GM19023 (cell line): ENCODE results near the gene DNAJC18.

ENCODE experiments used
- ATAC-seq: cut with Tn5 transposase; IDR thresholded peaks from one replicate; pipeline ENCODE4 v1.9.1; 2021; ENCODE audit warnings: mild to moderate bottlenecking, moderate library complexity; ENCODE audit not compliant: unreplicated experiment

DNAJC18 gene

DNA sequence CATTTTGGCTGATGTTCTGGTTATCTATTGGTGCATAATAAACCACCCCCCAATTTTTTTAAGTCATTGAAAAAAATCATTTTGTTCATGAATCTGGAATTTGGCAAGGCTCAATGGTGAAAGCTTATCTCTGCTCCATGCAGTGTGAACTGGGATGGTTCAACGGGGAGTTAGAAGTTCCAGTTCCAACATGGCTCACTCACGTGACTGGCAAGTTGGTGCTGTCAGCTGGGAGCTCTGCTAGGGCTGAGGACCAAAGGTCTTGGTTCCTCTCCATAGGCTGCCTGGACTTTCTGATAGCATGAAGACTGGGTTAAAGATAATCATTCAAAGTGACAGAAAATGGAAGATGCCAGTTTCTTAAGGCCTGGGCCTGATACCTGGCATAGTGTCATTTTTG, 32.4 kb downstream of the DNAJC18 start:
- ATAC-seq = no peak

DNA sequence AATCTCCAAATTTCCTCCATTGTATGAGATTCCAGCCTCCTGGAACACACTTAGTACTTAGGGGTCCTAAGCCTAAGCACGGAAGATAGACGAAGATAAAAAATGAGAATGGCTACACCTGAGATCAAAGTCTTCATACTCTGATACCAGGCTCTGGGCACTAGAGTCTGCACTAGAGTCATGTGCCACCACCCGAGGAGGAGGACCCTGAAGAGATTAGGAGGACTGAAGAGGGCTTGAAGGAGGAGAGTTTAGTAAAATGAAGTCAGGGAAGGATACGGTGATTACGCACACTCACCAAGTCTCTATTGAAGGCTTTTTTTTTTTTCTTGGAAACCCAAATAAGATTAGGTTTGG, 34.9 kb downstream of the DNAJC18 start:
- no peak for ATAC-seq

DNA sequence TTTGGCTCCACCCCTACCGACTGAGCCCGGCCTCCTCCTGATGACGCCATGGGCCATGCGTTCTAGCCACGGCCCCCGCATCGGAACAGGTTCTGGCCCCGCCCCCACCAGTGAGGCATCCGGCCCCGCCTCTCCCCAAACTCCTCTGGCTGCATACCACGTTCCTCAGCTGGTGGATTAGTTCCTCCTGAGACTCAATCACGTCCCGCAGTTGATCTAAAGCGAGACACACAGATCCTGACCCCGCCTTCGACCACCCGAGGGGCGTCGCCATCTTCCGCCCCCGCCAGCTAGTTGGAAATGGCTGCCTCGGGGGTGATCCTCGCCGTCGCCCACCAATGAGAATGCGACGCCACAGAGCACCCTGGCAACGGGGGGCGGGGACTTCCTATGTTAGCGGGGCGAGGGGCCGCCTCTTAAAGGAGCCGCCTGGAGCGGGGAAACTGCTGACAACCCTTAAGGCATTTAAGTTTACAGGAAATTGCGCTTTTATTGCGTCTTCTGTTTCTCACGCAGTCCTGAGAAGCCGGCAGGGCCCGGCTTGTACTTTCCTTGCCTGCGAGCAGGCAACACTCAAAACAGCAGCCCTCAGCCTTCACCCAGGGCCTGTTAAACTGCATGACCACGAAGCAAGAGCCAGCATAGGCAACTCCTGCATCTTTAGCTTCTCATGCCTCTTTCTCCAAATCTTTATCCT, 35.4 kb downstream of the DNAJC18 start, which contains the start of gene SPATA24:
Gene SPATA24, minus strand, starts transcription at position 303 of the 697 bp plus-strand sequence. Its CDS starts 29 bp downstream, at position 274.
- ATAC-seq = peak; percentile 85

DNA sequence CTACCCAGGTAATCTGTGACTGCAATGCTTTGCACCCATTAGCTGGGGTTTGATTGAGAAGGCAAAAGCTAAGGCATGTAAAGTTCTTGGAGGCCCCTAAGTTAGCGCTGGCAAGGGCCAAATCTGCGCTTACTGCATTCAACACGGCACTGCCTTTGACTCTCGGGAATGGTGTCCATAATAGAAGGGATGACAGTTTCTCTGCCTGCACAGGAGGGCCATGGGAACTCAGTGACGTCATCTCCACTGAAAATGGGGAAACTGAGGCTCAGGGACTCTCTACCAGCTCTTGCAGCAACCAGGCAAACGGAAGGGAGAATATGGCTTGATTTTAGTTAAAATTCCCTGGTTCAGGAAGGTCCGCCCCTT, 35.9 kb downstream of the DNAJC18 start:
- ATAC-seq = no peak

DNA sequence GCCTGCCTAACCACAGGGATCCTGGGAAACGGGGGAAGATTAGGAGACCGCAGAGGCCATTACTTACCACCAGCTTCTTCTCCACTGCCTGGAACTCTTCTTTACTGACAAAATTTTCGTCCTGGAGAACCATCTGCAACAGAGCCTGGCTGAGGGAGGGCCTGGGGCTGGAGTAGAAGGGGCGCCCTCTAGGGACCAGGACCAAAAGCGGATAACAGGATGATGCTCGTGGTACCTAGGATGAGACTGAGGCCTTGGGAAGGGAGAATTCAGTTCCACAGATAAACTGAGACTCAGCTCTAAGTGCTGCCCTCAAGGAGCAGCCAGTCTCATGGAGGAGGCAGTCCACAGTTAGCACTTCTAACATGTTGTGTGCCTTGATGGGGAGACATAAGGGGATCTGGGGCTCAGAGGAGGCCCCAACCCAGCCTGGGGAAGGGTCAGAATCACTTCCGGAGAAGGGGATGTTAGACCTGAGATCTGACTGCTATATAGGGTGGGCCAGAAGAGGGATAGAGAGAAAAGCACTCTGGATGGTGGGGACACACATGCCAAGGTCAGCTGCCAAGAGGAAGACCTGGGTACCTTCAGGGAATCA, 36.7 kb downstream of the DNAJC18 start:
- ATAC-seq = no peak

DNA sequence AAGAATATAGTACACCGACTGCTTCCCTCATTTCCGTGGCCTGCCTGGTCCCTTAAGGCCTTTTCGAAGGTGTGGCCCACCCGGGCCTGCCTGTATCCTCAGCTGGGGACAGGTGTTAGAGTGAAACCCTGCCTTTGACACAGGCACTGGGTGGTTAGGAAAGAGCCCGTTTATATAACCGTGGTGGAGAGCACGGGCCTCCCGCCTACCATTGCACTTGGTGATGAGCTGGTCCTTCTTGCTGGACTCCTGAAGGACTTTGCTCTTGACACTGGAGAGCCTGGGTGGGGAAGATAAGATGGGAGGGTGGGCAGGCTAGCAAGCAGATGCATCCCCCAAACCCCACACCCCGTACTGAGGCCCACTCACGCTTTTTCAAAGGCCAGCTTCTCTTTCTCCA, 37.8 kb downstream of the DNAJC18 start:
- no peak for ATAC-seq

DNA sequence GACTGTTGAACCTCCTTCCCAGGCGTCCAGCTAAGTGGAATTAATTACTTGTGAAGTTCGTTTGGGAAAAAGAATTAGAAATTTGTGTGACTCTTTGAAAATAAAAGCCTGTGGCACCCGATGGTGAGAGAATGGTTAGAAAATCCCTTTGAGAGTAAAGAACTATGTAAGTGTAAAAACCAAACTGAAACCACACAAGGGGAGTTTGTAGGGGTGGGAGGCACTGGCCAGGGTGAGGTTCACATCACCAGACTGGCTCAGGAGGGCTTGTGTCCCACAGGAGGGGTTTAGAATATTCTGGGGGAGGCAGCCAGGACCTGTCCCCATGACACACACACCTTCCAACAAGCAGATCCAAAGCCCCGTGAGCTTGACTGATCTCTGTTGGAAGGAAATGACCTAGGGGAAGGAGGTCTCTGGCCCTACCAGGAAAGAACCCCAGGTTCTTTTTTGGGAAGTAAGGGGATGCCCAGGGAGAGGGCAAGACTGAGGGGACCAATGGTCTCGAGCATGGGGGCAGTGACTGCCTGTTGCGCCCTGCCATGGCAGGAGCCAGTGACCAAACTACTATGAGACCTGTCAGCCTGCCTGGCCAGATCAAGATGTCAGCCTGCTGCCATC, 39.7 kb downstream of the DNAJC18 start:
- ATAC-seq = no peak

DNA sequence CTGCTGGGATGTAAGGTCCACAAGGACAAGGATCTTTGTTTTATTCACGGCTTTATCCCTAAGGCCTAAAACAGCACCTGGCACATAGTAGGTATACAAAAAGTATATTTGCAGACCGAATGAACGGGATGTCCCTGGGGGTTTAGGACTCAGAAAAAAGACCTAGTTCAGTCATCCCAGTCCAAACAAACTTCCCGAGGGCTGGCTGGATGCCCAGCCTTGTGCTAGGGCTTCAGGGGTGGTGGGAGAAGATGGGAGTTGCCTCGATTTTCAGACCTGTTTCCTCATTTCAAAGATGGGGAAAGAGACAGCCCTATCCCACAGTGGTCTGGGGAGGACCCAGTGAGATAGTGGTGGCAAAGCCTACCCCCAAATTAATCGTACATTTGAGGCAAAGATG, 41.4 kb downstream of the DNAJC18 start:
- ATAC-seq = no peak

DNA sequence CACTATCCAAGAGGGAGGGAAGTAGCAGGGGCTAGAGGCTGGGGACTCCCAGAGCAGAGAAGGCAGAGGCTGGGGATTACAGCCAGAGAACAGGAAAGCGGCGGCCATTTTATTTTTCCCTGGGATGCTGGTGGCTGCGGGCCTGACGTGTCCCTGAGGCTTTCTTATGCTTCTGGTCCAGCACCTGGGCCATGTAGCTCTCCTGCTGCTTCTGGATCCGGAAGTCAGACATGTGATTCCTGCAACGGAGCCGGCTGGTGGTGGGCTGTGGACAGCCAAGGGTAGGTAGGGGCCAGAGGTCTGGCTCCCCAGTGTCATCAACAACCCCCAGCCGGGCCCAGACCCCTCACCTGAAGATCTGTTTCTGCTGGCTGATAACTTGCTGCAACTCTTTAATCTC, 42.6 kb downstream of the DNAJC18 start:
- ATAC-seq = no peak

DNA sequence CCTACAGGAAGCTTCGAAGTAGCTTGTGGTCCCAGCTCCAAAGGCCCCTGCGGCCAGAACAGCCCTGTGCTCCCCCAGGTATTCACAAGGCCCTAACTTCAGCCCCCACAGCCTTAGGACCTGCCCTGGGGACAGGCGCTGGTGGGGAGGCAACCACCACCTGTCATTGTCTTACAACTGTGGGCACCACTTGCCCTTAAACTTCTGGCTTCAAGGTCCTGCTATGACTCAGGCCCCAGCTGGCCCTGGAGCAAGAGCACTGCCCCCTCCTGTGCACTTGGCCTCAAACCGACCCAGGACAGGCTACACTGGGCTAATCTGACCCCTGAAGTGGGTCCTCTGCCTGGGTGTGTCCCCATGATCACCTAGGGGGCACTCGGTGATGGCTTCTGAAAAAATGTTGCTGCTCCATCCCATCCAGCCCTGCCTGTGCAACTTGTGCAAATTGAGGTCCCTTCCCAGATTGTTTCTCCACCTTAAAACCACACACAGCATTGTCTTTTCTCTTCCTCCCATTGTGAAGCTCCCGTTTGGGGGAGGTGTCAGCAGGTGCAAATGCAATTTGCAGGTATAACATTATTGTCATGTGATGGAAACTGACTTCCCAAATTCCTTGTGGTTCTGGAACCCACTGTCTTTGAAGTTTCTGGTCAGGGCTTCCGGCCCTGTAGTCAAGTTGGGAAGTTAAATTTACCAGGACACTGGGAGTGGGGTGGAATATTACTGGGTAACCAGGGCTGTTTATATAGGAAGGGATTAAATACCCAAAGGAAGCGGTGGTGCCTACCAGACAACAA, 43.3 kb downstream of the DNAJC18 start:
- no peak for ATAC-seq

DNA sequence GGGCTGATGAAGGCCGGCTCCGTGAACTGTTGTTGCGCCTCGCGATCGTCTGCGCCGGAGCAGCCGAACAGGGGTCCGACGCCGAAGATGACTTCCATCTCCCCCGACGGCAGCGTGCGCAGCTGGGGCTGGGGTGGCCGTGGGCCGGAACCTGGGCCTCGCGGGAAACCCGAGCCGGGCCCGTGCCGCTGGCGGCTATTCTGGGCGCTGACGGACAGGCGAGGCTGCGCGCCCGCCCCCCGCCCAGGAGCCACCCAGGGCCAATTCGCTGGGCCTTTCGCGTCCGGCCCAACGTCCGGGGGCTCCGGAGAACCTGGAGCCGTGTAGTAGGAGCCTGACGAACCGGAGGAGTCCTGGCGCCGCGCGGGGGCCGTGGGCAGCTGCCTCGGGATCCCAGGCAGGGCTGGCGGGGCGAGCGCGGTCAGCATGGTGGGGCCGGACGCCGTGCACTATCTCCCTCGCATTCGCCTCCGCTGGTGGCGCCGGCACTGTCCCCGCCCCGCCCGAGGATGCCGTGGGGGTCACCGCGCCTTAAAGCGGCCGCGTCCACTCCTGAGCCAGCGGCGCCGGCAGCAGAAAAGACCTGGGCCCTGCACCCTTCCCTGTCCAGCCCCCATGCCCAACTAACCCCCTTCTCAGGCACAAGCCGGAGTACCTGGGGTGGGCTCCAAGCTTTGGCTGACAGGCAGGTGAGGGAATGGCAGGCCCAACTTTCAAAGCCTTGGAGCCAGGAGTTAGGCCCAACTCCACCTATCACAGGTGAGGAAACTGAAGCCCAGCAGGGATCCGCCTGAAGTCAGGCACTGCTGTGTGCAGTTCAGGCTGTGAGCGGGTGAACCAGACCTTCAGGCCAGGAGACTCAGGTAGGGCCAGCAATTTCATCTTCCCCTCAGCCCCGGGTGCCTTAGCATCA, 44.4 kb downstream of the DNAJC18 start, which contains the start of gene PROB1:
Gene PROB1, minus strand, starts transcription at position 451 of the 913 bp plus-strand sequence. Its CDS starts 23 bp downstream, at position 428.
- no peak for ATAC-seq

DNA sequence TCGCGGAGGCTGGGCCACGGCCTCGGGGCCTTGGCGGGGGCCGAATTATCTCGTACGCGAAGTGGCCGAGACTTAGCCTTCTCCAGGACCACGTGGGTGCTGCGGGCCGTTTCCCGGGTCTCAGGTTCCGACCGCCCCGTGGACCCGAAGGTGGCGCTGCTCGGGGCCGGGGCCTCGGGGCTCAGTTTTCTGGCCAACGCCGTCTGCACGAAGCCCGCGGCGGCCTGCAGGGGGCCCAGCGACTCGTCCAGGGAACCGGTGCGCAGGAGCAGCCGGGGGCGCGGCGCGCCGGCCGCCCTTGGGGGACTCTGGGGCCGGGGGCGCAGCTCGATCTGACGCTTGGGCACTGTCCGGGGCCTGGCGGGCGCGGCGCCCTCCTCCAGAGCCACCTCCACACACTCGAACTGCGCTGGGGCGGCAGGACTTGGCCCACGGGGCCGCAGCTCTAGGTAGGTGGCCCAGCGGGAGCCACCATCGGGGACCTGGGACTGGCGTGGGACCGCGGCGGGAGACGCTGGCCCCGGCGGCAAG, 45.1 kb downstream of the DNAJC18 start:
- no peak for ATAC-seq

DNA sequence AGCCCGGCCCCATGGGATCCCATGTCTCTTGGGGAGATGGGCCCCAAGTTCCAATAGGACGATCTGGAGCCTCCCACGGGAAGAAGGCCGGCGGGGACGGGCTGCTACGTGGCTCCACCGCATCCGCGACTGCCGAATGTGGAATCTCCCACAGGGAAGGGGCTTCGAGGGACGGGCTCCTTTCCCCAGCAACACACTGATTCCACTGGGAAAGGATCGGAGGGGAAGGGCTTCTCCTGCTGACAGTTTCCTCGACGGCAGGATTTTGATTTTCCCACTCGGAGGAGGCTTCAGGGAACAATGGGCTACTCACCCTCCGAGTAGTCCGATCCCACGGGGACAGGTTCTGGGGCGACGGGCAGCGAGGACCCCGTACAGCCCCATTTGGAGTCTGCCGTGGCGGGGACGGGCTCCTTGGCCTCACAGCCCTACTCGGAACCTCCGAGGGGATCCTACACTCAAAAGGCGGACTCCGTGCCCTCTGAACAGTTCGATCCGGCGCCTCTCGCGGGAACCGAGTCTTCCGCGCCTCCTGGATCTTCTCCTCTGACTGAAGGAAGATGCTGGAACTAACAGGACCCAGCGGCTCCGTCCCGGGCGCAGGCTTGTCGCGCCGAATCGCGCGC, 45.7 kb downstream of the DNAJC18 start:
- no peak for ATAC-seq

DNA sequence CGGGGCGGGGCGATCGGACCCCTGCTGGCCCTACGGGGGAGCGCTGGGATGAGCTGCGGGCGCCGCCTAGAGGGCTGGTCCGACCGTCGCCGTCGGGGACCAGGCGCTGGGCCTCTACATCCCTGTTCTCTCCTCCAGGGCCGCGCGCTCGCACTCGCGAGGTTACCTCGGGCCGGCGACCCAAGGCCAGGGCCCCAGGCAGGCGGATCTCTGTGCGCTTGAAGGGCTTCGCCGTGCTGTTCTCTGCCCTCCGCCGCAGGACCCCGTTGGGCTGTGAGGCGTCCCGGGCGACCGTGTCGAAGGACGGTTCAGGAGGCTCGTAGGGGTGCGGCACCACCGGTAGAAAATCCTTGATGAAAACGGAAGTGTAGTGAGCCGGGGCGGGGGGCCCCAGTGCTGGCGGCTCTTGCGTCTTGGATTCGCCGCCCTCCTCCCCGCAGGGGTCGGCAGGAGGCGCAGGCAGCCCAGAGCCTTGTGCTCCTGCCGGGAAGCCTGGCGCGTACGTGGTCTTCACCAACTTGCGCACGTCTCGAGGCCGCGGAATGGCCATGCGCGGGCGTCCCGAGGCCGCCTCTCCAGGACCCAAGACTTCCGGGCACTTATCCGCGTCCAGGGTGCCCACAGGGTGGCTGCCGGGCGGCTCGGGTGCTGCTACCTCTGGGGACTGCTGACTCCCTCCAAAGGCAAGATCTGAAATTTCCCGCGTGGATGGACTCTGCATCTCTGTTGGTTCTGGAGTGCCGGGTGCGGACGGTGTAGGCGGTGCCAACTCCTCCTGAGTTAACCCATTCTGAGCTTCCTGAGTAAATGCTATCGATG, 46.4 kb downstream of the DNAJC18 start:
- ATAC-seq = peak; percentile 45

DNA sequence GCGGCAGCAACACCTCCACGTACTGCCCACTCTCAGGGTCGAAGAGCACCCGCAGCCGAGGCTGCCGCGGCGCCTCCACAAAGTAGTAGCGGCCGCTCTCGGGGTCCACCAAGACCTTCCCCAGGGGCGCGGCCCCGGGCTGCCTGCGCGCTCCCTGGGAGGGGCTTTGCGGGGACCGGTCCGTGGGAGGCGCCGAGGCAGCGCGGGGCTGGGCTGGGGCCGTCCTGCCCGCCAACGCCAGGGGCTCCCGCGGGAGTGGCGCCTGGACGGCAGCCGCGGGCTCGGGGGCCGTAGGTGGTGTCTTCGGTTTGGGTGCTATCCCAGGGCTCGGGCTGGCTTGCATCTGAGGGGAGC, 47.0 kb downstream of the DNAJC18 start:
- no peak for ATAC-seq

DNA sequence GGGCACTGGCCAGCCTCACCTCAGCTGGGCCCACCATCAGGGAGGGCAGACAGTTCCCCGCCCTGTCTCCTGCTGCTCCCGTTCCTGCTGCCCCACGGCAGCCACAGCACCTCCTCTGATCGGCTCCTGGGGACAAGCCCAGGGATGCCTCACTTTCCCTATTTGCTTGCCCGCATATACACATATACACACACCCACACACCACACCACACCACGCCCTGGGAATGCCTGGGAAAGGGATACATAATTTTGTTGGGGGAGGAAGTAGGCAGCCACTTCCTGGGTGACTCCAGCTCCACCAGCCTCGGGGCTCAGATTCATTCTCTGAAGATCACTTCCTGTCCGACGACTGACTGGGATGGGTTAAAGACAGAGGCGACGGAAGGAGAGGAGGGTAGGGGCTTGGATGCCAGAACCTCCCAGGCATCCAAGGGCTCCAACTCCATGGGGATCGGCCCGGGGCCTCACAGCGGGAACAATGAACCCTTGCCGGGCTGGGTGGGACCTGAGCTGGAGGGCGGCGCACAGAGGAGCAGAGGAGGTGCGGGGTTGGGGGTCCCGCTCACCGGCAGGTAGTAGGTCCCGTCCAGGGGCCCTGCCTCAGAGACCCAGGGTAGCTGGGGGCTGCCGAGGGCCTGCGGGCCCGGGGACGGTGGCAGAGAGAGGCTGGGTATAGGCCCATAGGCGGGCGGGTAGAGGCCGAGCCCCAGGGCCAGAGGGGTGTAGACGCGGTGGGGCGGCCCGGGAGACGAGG, 47.6 kb downstream of the DNAJC18 start:
- ATAC-seq = no peak

DNA sequence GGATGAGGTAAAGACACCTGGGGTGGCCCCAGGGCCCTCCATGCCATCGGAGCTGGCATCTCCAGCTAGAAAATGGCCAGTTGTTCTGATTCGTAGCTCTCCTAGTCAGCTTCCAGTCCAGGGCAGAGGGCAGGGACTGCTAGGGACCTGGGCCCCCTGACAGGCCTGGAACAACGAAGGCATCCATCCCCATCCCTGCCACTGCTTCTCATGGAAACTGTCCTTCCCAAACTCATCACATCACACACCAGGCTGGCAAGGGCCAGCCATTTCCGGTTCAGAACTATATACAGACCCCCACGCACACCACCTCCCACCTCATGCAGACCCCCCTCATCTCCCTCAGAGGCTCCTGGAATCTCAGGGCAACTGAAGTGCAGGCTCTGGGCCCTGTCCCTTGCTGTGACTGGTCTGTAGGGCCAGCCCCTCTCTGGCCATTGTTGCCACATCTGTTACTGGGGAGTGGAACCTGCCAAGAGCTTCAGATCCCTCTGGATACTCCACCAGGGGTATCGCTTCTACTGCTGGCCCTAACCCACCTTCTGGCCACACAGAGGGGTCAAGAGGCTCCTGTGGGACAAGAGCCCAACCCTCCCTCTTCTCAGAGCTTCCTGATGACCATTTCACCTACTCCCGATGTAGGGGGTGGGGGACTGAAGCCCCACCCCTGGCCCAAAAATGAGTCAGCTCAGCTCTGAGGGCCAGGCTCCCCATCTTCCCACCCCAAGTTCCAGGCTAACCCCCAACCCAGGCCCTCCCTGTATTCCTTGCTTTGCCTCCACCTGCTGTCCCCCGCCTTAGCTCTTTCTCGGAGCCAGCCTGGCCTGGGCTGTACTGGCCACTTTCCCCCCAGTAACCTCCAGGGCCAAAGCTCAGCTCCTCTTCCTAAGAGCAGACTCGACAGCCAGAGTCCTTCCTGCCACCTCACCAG, 48.4 kb downstream of the DNAJC18 start:
- ATAC-seq = no peak
